DOHH2 (cell line): ENCODE data around the gene ASIC1.

Experiments used
- EZH2phosphoT487 ChIP-seq: fragments of 200-600 bp; sonication (generic); IDR thresholded peaks from 2 replicates; pipeline ENCODE4 v1.6.1; 2017; ENCODE audit warnings: borderline replicate concordance, mild to moderate bottlenecking, antibody characterized with exemption, low read length, moderate library complexity, mixed read lengths
- TF ChIP-seq, protein P1 (sequence below): fragments of 200-600 bp; sonication (generic); IDR thresholded peaks from one replicate; pipeline ENCODE4 v1.5.1; 2014; ENCODE audit warnings: antibody characterized with exemption, mild to moderate bottlenecking, low read depth, low read length; ENCODE audit not compliant: poor library complexity, severe bottlenecking

DNA sequence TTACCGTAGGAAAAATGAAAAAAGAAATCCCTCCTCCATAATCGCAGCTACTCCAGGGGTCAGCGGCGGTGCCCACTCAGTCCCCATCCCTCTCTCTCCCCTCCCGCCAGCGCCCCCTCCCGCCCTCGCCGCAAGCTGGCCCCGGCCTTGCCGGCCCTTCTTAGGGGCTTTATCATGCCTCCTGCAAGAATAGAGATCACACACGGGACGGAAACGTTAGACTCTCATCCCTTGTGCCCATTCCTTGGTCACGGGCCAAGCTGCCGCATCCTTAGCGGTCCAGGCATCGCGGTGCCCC lies 53.9 kb downstream of the ASIC1 start:
- TF ChIP-seq, protein P1, sequence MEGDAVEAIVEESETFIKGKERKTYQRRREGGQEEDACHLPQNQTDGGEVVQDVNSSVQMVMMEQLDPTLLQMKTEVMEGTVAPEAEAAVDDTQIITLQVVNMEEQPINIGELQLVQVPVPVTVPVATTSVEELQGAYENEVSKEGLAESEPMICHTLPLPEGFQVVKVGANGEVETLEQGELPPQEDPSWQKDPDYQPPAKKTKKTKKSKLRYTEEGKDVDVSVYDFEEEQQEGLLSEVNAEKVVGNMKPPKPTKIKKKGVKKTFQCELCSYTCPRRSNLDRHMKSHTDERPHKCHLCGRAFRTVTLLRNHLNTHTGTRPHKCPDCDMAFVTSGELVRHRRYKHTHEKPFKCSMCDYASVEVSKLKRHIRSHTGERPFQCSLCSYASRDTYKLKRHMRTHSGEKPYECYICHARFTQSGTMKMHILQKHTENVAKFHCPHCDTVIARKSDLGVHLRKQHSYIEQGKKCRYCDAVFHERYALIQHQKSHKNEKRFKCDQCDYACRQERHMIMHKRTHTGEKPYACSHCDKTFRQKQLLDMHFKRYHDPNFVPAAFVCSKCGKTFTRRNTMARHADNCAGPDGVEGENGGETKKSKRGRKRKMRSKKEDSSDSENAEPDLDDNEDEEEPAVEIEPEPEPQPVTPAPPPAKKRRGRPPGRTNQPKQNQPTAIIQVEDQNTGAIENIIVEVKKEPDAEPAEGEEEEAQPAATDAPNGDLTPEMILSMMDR: peak; percentile 100
- TF ChIP-seq EZH2phosphoT487: no peak
